Common myeloid progenitor, CD34-positive (primary cell): Measurements from ENCODE around the gene LONP2.
"Not testable (repeated sequence)": the region's sequence is repeated elsewhere in the genome, so short reads cannot be mapped to it uniquely, and the experiment has no call there.

Experiments
- CTCF ChIA-PET: fragments of 350-600 bp; sonication (Branson Sonifier 250); formaldehyde crosslinking; loops from one replicate; lab custom pipeline; 2021; ENCODE audit warnings: antibody characterized with exemption; lab: Charles Lee
- POLR2A ChIA-PET: fragments of 350-600 bp; sonication (Branson Sonifier 250); formaldehyde crosslinking; loops from one replicate; lab custom pipeline; 2021; ENCODE audit warnings: antibody characterized with exemption; lab: Charles Lee
- DNase-seq, 3 donors: peaks; one replicate each; pipeline versions ENCODE4 v3.0.0 to v3.0.0-alpha.2; 2013
- H3K27ac ChIP-seq, 2 experiments: 1 replicate in 1 of 2; 2 replicates in 1 of 2; pipeline ENCODE4 v1.7.0; 2013; ENCODE audit warnings: inconsistent platforms in 2 of 2, low read length in 2 of 2, mild to moderate bottlenecking in 2 of 2, low read depth in 1 of 2, moderate library complexity in 1 of 2; ENCODE audit not compliant: severe bottlenecking in 2 of 2, insufficient read depth in 1 of 2, poor library complexity in 1 of 2
- H3K27me3 ChIP-seq, 5 experiments: replicated peaks in 2 of 5; 1 replicate in 3 of 5; 2 replicates in 2 of 5; pipeline versions ENCODE4 v1.6.1 to v1.7.0; 2013; ENCODE audit warnings: low read length in 4 of 5, mild to moderate bottlenecking in 2 of 5, moderate library complexity in 2 of 5, inconsistent platforms in 1 of 5; ENCODE audit not compliant: insufficient read depth in 5 of 5, control insufficient read depth in 4 of 5
- H3K36me3 ChIP-seq, 4 experiments: 1 replicate in 2 of 4; 2 replicates in 2 of 4; pipeline versions ENCODE4 v1.6.1 to v1.7.0; 2013; ENCODE audit warnings: low read length in 3 of 4, control low read depth in 1 of 4, mild to moderate bottlenecking in 1 of 4; ENCODE audit not compliant: control insufficient read depth in 4 of 4, insufficient read depth in 4 of 4
- H3K4me1 ChIP-seq, 4 experiments: 1 replicate in 3 of 4; 2 replicates in 1 of 4; pipeline versions ENCODE4 v1.6.1 to v1.7.1; 2013; ENCODE audit warnings: low read length in 3 of 4, mild to moderate bottlenecking in 3 of 4, control low read depth in 1 of 4, inconsistent platforms in 1 of 4, moderate library complexity in 1 of 4; ENCODE audit not compliant: control insufficient read depth in 4 of 4, insufficient read depth in 4 of 4; ENCODE audit errors: control extremely low read depth in 1 of 4
- H3K4me3 ChIP-seq, 7 experiments: 1 replicate in 4 of 7; 2 replicates in 3 of 7; pipeline versions ENCODE4 v1.5.1 to v1.7.0; 2013; ENCODE audit warnings: mild to moderate bottlenecking in 7 of 7, low read length in 6 of 7, moderate library complexity in 6 of 7, inconsistent platforms in 2 of 7, low read depth in 2 of 7, control low read depth in 1 of 7; ENCODE audit not compliant: insufficient read depth in 4 of 7, control insufficient read depth in 1 of 7; ENCODE audit errors: extremely low read depth in 1 of 7
- H3K9me3 ChIP-seq, 5 experiments: 1 replicate in 4 of 5; 2 replicates in 1 of 5; pipeline versions ENCODE4 v1.6.1 to v1.7.1; 2013; ENCODE audit warnings: low read length in 4 of 5, mild to moderate bottlenecking in 2 of 5, inconsistent platforms in 1 of 5, low read depth in 1 of 5, moderate library complexity in 1 of 5; ENCODE audit not compliant: control insufficient read depth in 4 of 5, insufficient read depth in 2 of 5; ENCODE audit errors: control extremely low read depth in 1 of 5
- WGBS: methylation state at CpG from one replicate; pipeline ENCODE4 v1.1.5; 2013; ENCODE audit not compliant: insufficient coverage; 5-methylcytosine and 5-hydroxymethylcytosine counted together

The LONP2 gene

DNA sequence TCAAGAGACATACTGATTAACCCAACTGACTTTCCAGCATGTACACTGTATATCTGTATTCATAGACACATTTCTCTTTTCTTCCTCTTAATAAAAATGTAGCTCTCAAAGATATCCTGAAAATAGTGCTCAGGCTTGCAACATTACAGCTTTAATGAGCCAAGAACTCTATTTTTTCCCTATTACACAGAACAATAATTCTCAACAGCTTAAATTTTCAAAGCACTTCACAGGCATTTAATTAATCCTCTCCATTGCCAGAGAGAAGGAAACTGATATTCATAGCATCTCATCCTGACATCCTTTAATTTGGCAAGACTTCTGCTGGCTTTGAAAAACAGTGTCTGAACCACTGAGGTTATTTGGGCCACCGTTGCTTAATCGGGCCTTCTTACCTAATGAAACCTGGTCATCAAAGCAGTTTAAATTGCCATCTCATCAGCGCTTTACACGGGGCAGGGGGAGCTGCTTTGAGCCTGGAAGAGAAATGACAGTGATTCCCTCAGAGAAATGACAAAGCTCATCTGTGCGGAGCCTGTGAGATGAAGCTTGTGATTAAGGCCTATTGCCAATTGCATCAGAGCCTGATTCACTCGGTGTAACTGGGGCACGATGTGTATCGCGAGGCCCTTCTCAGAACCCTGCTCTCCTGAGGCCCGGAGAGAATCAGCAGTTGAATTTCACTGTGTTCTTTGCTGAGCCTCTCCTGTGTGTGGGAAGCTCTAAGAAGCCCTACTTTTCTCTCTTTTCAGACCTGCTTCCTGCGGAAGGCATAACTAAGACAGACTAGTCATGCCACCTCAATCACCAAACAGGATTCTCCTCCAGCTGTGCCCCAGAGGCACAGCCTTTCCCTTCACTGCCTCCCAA is 149.6 kb downstream of the LONP2 start:
- WGBS: 95% methylated on average over 11 of the region's 11 CpGs
- H3K4me3 ChIP-seq: no peak overlapping the region
- H3K9me3 ChIP-seq: no peaks in the 10 kb centered on the region
- peaks cover 0 to 11% (median 0%) of the 10 kb centered on the region in 4 experiments for H3K4me1 ChIP-seq
- no peaks in the 10 kb centered on the region for H3K27me3 ChIP-seq
- POLR2A ChIA-PET: no interaction called here
- H3K27ac ChIP-seq: no peak overlapping the region
- no peaks in the 10 kb centered on the region for H3K36me3 ChIP-seq
- no peak for DNase-seq
- CTCF ChIA-PET: interaction anchor here (0.6 kb wide), 1 partner anchor 46 kb away, joined by 3 read pairs; no protein-coding TSS in a partner anchor

GRCh38 chr16:48394355-48394703 is 150.2 kb downstream of the LONP2 start:
- H3K4me3 ChIP-seq: no peak overlapping the region
- H3K9me3 ChIP-seq: no peaks in the 10 kb centered on the region
- peaks cover 0 to 11% (median 0%) of the 10 kb centered on the region in 4 experiments for H3K4me1 ChIP-seq
- POLR2A ChIA-PET: no interaction called here
- CTCF ChIA-PET: no interaction called here
- WGBS: 70% methylated on average over 2 of the region's 6 CpGs
- H3K27me3 ChIP-seq: no peaks in the 10 kb centered on the region
- H3K36me3 ChIP-seq: no peaks in the 10 kb centered on the region
- DNase-seq: no peak
- no peak overlapping the region for H3K27ac ChIP-seq

DNA sequence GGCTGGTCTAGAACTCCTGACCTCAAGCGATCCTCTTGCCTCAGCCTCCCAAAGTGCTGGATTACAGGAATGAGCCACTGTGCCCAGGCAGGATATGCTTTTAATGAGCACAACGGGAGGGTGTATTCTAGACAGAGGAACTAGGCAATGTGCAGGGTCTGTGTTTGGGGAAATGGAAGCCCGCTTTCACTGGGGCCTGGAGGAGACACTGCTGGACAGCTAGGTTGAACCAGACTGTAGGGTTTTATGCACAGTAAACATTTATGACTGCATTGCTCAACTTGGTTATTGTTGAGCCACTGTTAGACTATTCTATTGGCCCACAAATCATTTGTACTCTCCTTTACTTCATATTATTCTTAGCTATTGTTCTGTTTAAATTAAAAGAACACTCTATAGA is 151.3 kb downstream of the LONP2 start:
- 100% methylated on average over 1 of the region's 3 CpGs for whole genome bisulfite sequencing
- POLR2A ChIA-PET: no interaction called here
- Histone ChIP-seq H3K9me3 (no peaks in the 10 kb centered on the region), H3K27me3 (no peaks in the 10 kb centered on the region), H3K4me3 (no peak overlapping the region), H3K27ac (no peak overlapping the region), H3K36me3 (no peaks in the 10 kb centered on the region), H3K4me1 (peaks cover 0 to 11% (median 0%) of the 10 kb centered on the region in 4 experiments)
- DNase-seq: no peak
- CTCF ChIA-PET: no interaction called here

DNA sequence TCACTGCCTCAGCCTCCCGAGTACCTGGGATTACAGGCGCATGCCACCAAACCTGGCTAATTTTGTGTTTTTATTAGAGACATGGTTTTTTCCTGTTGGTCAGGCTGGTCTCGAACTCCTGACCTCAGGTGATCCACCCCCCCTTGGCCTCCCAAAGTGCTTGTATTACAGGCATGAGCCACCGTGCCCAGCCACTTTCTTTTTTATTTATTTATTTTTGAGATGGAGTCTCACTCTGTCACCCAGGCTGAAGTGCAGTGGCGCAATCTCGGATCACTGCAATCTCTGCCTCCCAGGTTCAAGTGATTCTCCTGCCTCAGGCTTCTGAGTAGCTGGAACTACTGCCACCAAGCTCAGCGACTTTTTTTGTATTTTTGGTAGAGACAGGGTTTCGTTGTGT is 158.4 kb downstream of the LONP2 start:
- H3K27me3 ChIP-seq, H3K27ac ChIP-seq, H3K4me3 ChIP-seq, H3K9me3 ChIP-seq, H3K4me1 ChIP-seq, DNase-seq, POLR2A ChIA-PET, CTCF ChIA-PET, H3K36me3 ChIP-seq: not testable (repeated sequence)
- WGBS: 94% methylated on average over 6 of the region's 8 CpGs

- Histone ChIP-seq H3K9me3 (no peaks in the 10 kb centered on the region), H3K4me1 (peaks cover 0 to 10% (median 2%) of the 10 kb centered on the region in 4 experiments), H3K27ac (no peak overlapping the region), H3K27me3 (no peaks in the 10 kb centered on the region), H3K36me3 (no peaks in the 10 kb centered on the region), H3K4me3 (no peak overlapping the region)
- CTCF ChIA-PET: no interaction called here
- DNase-seq: no peak
- POLR2A ChIA-PET: no interaction called here
- 100% methylated on average over 1 of the region's 1 CpG for WGBS
Observed at GRCh38 chr16:48405153-48405552, 161.1 kb downstream of the LONP2 start.

DNA sequence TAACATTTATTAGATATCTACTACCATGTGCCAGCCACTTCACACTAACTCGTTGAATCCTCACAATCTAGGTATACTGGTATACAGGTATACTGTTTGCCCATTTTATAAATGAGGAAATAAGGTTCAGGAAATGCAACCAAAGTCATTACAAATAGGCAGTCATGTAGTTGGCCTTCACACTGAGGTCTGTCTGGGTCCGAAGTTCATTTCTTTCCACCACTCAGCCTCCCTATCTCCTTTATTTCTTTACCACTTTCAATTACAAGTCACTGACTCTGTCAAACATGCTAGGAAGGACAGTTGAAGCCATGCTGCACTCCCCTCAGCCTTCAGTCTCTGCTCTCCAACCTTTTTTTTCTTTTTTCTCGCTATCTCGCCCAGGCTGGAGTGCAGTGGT is 161.8 kb downstream of the LONP2 start:
- Histone ChIP-seq H3K4me3 (no peak overlapping the region), H3K27me3 (no peaks in the 10 kb centered on the region), H3K27ac (no peak overlapping the region), H3K9me3 (no peaks in the 10 kb centered on the region), H3K36me3 (no peaks in the 10 kb centered on the region), H3K4me1 (peaks cover 0 to 12% (median 2%) of the 10 kb centered on the region in 4 experiments)
- no peak for DNase-seq
- ChIA-PET POLR2A (no interaction called here), CTCF (no interaction called here)
- WGBS: 100% methylated on average over 3 of the region's 4 CpGs
